WI38 (cell line): ENCODE data around the gene YPEL5.
"Not testable (repeated sequence)": the region's sequence is repeated elsewhere in the genome, so short reads cannot be mapped to it uniquely, and the experiment has no call there.

Experiments used
- H3K4me3 ChIP-seq: 2 replicates; pipeline ENCODE4 v1.5.1; 2011; ENCODE audit warnings: low read depth, mild to moderate bottlenecking, control low read depth, low read length
- CTCF ChIP-seq: IDR thresholded peaks from 2 replicates; pipeline ENCODE4 v1.5.1; 2012; ENCODE audit warnings: low read depth, mild to moderate bottlenecking, control low read depth, low read length

YPEL5 gene

GRCh38 chr2:30146337-30147195 is at the start of gene YPEL5:
Gene YPEL5, plus strand, starts transcription at chr2:30147007. Its CDS starts 9,645 bp downstream, at chr2:30156652.
- TF ChIP-seq CTCF: no peak
- H3K4me3 ChIP-seq: peak within 1 kb of the TSS; percentile 88

GRCh38 chr2:30098266-30099005 is 48.4 kb upstream of the YPEL5 start:
- H3K4me3 ChIP-seq: no peak overlapping the region
- no peak for TF ChIP-seq CTCF

GRCh38 chr2:30099366-30099765 is 47.4 kb upstream of the YPEL5 start:
- H3K4me3 ChIP-seq: not testable (repeated sequence)

- H3K4me3 ChIP-seq: not testable (repeated sequence)
Measured at GRCh38 chr2:30100691-30101090, 46.1 kb upstream of the YPEL5 start.

- no peak for TF ChIP-seq CTCF
Measured at GRCh38 chr2:30104307-30104706, 42.5 kb upstream of the YPEL5 start.

GRCh38 chr2:30105556-30105955 is 41.3 kb upstream of the YPEL5 start:
- no peak overlapping the region for H3K4me3 ChIP-seq
- TF ChIP-seq CTCF: no peak

More at GRCh38 chr2:30104307-30104706, 42.5 kb upstream of the YPEL5 start:
- no peak overlapping the region for H3K4me3 ChIP-seq

- no peak overlapping the region for H3K4me3 ChIP-seq
- no peak for TF ChIP-seq CTCF
Measured at GRCh38 chr2:30106543-30106942, 40.3 kb upstream of the YPEL5 start.

- TF ChIP-seq CTCF: no peak
- H3K4me3 ChIP-seq: no peak overlapping the region
Measured at GRCh38 chr2:30108192-30108591, 38.6 kb upstream of the YPEL5 start.
